ENCODE measurements around the gene COL8A2.
A peak's percentile ranks its signal among the peaks of the same experiment; 100 is the strongest.

The COL8A2 gene

DNA sequence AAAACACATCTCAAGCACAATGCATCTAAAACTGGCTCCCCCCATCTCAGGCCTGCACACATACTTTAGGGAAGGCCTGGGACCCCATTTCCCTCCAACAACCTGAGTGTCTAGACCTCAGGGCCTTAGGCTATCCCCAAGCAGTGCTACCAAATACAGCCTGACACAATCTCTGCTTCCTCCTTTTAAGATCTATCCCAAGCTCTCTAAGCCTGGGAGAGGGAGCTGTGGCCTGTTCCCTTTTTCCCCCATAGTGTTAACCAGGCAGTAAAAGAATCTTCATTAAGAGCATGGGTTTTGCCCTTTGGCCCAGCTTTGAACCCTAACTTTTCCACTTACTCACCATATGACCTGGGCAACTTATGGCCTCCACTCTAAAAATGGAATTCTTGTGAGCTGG lies 10.8 kb upstream of the COL8A2 start:
- DNase-seq (ENCODE audit: low read depth, low spot score): no peak
- ChIA-PET CTCF (interaction anchor here (0.6 to 10.3 kb wide), 19 partner anchors 10 to 314 kb away, joined by 3 to 453 read pairs (median 5); partner anchors contain the start of genes ADPRS, OSCP1, THRAP3 and TRAPPC3), POLR2A (interaction anchor here (2.3 kb wide), 1 partner anchor 13 kb away, joined by 10 read pairs; the partner anchor contains the start of gene TRAPPC3)
- TF ChIP-seq, protein P1, sequence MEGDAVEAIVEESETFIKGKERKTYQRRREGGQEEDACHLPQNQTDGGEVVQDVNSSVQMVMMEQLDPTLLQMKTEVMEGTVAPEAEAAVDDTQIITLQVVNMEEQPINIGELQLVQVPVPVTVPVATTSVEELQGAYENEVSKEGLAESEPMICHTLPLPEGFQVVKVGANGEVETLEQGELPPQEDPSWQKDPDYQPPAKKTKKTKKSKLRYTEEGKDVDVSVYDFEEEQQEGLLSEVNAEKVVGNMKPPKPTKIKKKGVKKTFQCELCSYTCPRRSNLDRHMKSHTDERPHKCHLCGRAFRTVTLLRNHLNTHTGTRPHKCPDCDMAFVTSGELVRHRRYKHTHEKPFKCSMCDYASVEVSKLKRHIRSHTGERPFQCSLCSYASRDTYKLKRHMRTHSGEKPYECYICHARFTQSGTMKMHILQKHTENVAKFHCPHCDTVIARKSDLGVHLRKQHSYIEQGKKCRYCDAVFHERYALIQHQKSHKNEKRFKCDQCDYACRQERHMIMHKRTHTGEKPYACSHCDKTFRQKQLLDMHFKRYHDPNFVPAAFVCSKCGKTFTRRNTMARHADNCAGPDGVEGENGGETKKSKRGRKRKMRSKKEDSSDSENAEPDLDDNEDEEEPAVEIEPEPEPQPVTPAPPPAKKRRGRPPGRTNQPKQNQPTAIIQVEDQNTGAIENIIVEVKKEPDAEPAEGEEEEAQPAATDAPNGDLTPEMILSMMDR (IDR thresholded peaks at IDR 0.05; ENCODE audit: insufficient read depth, low read length, missing control alignments): no peak
- H3K4me3 ChIP-seq (ENCODE audit: low read depth, low read length): no peak overlapping the region

DNA sequence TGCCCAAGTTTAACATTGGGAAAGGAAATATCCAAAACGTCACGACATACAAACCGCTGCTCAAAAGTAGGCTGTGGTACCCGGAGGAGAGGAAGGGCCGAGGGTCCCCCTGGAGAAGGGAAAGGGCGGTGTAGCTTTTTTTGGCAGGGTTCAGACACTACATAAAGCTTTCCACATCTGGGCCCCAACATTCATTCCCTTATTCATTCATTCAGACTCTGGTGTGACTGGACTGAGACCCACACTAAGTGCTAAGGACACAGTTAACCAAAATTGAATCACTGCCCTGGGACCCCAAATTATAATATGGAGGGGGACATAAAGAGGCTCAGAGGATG lies 10.3 kb upstream of the COL8A2 start:
- TF ChIP-seq, protein P1 (IDR thresholded peaks at IDR 0.05; ENCODE audit: insufficient read depth, low read length, missing control alignments): no peak
- no peak overlapping the region for H3K4me3 ChIP-seq (ENCODE audit: low read depth, low read length)
- DNase-seq (ENCODE audit: low read depth, low spot score): no peak
- ChIA-PET CTCF (interaction anchor here (0.6 to 10.3 kb wide), 31 partner anchors 7 to 314 kb away, joined by 3 to 453 read pairs (median 5); partner anchors contain the start of genes ADPRS, OSCP1, THRAP3 and TRAPPC3), POLR2A (interaction anchor here (1.0 to 2.3 kb wide), 2 partner anchors 14 to 20 kb away, joined by 4 to 10 read pairs; partner anchors contain the start of gene TRAPPC3)

DNA sequence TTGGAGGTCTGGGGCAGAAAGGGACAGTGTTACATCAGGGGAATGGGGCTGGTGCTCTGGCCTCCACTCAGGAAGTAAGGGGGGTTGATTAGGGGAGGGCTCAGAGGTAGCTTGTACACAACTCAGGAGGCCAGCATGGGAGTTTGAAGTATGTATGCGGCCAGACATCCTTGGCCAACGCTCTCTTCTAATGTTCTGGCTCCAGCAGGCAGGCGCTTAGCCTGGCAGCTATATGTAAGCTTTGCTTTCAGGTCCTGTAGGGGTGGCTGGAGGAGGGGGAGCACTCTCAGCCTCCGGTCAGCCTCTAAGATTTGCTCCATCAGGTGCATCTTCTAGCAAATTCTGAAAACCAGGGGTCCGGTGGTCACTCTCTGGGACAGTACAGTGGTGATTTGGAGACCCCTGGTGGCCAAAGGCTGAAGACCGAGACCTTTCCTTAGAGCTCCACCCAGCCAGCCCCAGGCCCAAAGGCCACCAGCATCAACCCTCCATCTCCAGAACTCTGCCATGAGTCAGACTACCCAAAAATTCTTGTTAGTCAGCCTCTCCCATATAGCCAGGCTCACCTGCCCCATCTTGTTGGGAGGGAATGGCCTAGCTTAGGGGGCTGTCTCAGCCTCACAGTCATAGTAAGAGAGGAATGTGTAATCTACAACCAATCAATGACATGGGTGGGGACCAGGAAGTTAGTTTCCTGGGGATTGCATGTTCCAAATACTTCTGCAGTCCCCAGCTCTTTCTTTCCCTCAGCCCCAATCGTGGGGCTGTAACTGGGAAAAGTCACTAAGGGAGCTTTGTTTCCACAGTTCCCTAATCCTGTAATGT lies 9.7 kb upstream of the COL8A2 start:
- no peak for DNase-seq (ENCODE audit: low read depth, low spot score)
- ChIA-PET POLR2A (interaction anchor here (1.0 to 2.3 kb wide), 3 partner anchors 14 to 28 kb away, joined by 4 to 10 read pairs (median 8); partner anchors contain the start of gene TRAPPC3), CTCF (interaction anchor here (0.8 to 10.3 kb wide), 33 partner anchors 8 to 315 kb away, joined by 3 to 453 read pairs (median 5); partner anchors contain the start of genes ADPRS, OSCP1, THRAP3 and TRAPPC3)
- H3K4me3 ChIP-seq (ENCODE audit: low read depth, low read length): no peak overlapping the region
- TF ChIP-seq, protein P1 (IDR thresholded peaks at IDR 0.05; ENCODE audit: insufficient read depth, low read length, missing control alignments): peak; percentile 77

DNA sequence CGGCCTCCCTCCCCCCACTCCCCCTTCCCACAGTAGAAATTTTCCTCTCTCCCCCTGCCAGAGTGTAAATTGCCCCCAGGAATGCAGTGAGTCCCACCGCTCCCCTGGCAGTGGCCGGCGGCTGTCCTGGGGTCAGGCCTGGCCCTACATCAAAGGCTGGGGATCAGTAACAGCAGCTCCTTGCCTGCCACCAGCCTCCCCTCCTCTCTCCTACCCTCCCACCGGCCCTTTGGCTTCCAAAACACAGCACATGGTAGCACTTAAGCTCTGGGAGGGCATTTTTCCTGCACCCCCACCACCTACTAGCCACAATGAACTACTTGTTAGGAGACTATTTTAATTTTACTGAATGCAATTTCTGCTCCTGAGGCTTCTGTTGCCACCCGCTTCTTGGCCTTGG lies 9.0 kb upstream of the COL8A2 start:
- TF ChIP-seq, protein P1 (IDR thresholded peaks at IDR 0.05; ENCODE audit: insufficient read depth, low read length, missing control alignments): no peak
- no peak for DNase-seq (ENCODE audit: low read depth, low spot score)
- H3K4me3 ChIP-seq (ENCODE audit: low read depth, low read length): no peak overlapping the region
- ChIA-PET POLR2A (interaction anchor here (0.8 to 2.3 kb wide), 6 partner anchors 15 to 166 kb away, joined by 3 to 15 read pairs (median 6); partner anchors contain the start of genes MAP7D1 and TRAPPC3), CTCF (interaction anchor here (0.7 to 10.3 kb wide), 22 partner anchors 9 to 286 kb away, joined by 3 to 453 read pairs (median 6); partner anchors contain the start of genes ADPRS, THRAP3 and TRAPPC3)

DNA sequence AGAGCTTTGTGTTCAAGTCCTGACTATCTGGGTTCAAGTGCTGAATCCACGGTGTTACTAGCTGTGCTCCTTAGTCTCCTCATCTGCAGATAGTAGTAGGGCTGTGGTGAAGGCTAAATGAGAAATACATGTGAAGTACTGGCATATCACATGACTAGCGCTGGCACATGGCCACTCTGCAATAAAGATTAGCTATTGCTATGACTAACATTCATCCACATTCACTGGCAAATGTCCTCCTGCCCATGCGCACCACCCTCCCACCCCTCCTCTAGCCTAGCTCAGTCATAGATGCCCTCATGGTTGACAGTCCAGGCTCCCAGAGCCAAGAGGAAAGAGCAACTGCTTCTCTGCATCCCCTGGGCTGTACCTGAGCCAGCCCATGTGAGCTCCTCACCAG lies 8.5 kb upstream of the COL8A2 start:
- TF ChIP-seq, protein P1 (IDR thresholded peaks at IDR 0.05; ENCODE audit: insufficient read depth, low read length, missing control alignments): no peak
- ChIA-PET POLR2A (interaction anchor here (0.6 to 2.3 kb wide), 9 partner anchors 14 to 166 kb away, joined by 3 to 15 read pairs (median 3); partner anchors contain the start of genes MAP7D1 and TRAPPC3), CTCF (interaction anchor here (0.7 to 10.3 kb wide), 15 partner anchors 9 to 286 kb away, joined by 3 to 453 read pairs (median 15); partner anchors contain the start of genes ADPRS, THRAP3 and TRAPPC3)
- peak; percentile 89 for DNase-seq (ENCODE audit: low read depth, low spot score)
- H3K4me3 ChIP-seq (ENCODE audit: low read depth, low read length): no peak overlapping the region

DNA sequence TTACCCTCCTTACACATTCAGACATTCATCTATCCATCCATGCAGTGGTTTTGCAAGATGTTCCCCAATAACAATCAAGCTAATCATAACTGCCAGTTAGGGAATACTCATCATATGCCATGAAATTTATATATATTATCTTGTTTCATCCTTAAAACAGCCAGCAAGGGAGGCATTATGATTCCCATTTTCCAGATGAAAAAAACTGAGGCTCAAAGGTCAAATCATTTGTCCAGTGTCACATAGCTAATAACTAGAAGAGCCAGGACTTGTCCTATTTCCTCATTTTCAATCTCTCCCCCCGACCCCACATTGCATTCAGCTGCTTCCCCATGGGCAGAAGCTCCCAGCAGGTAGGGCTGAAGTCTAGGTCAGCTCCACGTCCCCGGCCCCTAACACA lies 7.0 kb upstream of the COL8A2 start:
- DNase-seq (ENCODE audit: low read depth, low spot score): no peak
- TF ChIP-seq, protein P1 (IDR thresholded peaks at IDR 0.05; ENCODE audit: insufficient read depth, low read length, missing control alignments): no peak
- ChIA-PET CTCF (interaction anchor here (0.8 to 10.3 kb wide), 6 partner anchors 14 to 168 kb away, joined by 3 to 453 read pairs (median 8); partner anchors contain the start of gene TRAPPC3), POLR2A (no interaction called here)
- no peak overlapping the region for H3K4me3 ChIP-seq (ENCODE audit: low read depth, low read length)
